ENCODE data around the gene AGBL4.

AGBL4 gene

GRCh38 chr1:49225464-49225863, 798.3 kb downstream of the AGBL4 start:
- no peak overlapping the region for H3K4me3 ChIP-seq (ENCODE audit: low read depth, low read length)
- no peaks in the 10 kb centered on the region for H3K9me3 ChIP-seq (ENCODE audit: control insufficient read depth, insufficient read depth, low read depth, low read length)
- H3K36me3 ChIP-seq (ENCODE audit: control insufficient read depth in 2 of 2, insufficient read depth in 1 of 2, low read length in 2 of 2) = no peaks in the 10 kb centered on the region
- H3K27ac ChIP-seq (ENCODE audit: extremely low read depth, low read depth, low read length) = no peak overlapping the region
- POLR2A ChIA-PET = no interaction called here
- CTCF ChIA-PET = no interaction called here
- TF ChIP-seq ZNF157 (tag by site-specific recombination; IDR thresholded peaks at IDR 0.05) (no peak), ZSCAN5A (tag by site-specific recombination; IDR thresholded peaks at IDR 0.05) (no peak), ZNF311 (tag by site-specific recombination; IDR thresholded peaks at IDR 0.05; ENCODE audit: borderline replicate concordance) (no peak), ZNF837 (tag by site-specific recombination; IDR thresholded peaks at IDR 0.05) (no peak), ZSCAN30 (tag by site-specific recombination; IDR thresholded peaks at IDR 0.05) (no peak), OSR2 (tag by site-specific recombination; IDR thresholded peaks at IDR 0.05) (no peak), ZFHX2 (tag by site-specific recombination; conservative IDR thresholded peaks at IDR 0.05) (no peak), ZNF354C (tag by site-specific recombination; IDR thresholded peaks at IDR 0.05; ENCODE audit: borderline replicate concordance, low read depth) (no peak), ZNF48 (tag by site-specific recombination; IDR thresholded peaks at IDR 0.05) (no peak), ZNF600 (tag by site-specific recombination; IDR thresholded peaks at IDR 0.05) (no peak), ZBTB11 (tag by site-specific recombination; conservative IDR thresholded peaks at IDR 0.05; ENCODE audit: low read depth) (no peak), ZNF175 (tag by site-specific recombination; IDR thresholded peaks at IDR 0.05) (no peak), REPIN1 (tag by site-specific recombination; IDR thresholded peaks at IDR 0.05; ENCODE audit: low read depth) (no peak), ZNF416 (tag by site-specific recombination; IDR thresholded peaks at IDR 0.05) (no peak), ZNF658 (tag by site-specific recombination; IDR thresholded peaks at IDR 0.05) (no peak)
- H3K4me1 ChIP-seq (ENCODE audit: control insufficient read depth, insufficient read depth, low read length) = no peaks in the 10 kb centered on the region

- no peaks in the 10 kb centered on the region for H3K4me1 ChIP-seq (ENCODE audit: control insufficient read depth, insufficient read depth, low read length)
- H3K9me3 ChIP-seq (ENCODE audit: control insufficient read depth, insufficient read depth, low read depth, low read length) = no peaks in the 10 kb centered on the region
- H3K36me3 ChIP-seq (ENCODE audit: control insufficient read depth in 2 of 2, insufficient read depth in 1 of 2, low read length in 2 of 2) = no peaks in the 10 kb centered on the region
- no peak overlapping the region for H3K4me3 ChIP-seq (ENCODE audit: low read depth, low read length)
- no peak overlapping the region for H3K27ac ChIP-seq (ENCODE audit: extremely low read depth, low read depth, low read length)
- ChIA-PET POLR2A (no interaction called here), CTCF (no interaction called here)
- TF ChIP-seq ZNF37A (tag by site-specific recombination; IDR thresholded peaks at IDR 0.05) = no peak
- no peak for TF ChIP-seq ZNF544 (tag by site-specific recombination; IDR thresholded peaks at IDR 0.05)
- no peak for TF ChIP-seq ZNF776 (tag by site-specific recombination; IDR thresholded peaks at IDR 0.05; ENCODE audit: borderline replicate concordance)
- no peak for TF ChIP-seq TCF7L2 (IDR thresholded peaks at IDR 0.05; ENCODE audit: borderline replicate concordance, low read depth, low read length)
- no peak for TF ChIP-seq OSR2 (tag by site-specific recombination; IDR thresholded peaks at IDR 0.05)
- TF ChIP-seq ZNF157 (tag by site-specific recombination; IDR thresholded peaks at IDR 0.05) = no peak
- no peak for TF ChIP-seq ZNF280D (tag by site-specific recombination; IDR thresholded peaks at IDR 0.05)
Observed at GRCh38 chr1:49213301-49213700, 810.5 kb downstream of the AGBL4 start.

Data from HEK293 (cell line).